ENCODE results near the gene HFE. TPM values are rescaled to one million over a fixed set of nuclear protein-coding genes. Genes with fewer than 3 reads are reported as not detected.
"Not testable (repeated sequence)": the region's sequence is repeated elsewhere in the genome, so short reads cannot be mapped to it uniquely, and the experiment has no call there.

HFE gene
- polyA plus RNA-seq, 1 donor = 9.4 TPM

- DNase-seq = not testable (repeated sequence)
These were observed 28.7 kb upstream of the HFE start for GRCh38 chr6:26058477-26059033.

GRCh38 chr6:26059941-26060340 lies 27.3 kb upstream of the HFE start:
- DNase-seq = no peak

- DNase-seq = peak; percentile 46
These were observed 22.5 kb upstream of the HFE start for GRCh38 chr6:26064619-26065257.

- DNase-seq = peak; percentile 88
These were observed 21.3 kb upstream of the HFE start for GRCh38 chr6:26065952-26066380.

DNA sequence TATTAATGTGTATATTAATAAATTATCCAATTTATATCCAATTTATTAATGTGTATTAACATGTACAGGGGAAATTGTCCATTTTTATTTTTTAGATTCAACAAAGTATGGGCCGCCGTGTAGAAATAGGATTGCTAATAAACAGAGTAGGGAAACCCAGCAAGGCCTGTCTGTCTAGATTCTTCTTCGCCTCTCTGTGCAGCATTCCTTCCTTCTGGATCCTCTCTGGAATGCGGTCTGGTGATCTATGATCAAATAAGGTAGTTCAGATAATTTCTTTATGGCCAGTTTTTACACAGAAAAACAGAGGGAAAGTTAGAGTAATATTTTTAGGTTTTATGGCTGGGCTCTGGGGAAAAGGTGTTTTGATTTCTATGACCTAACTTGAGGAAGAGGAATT lies 19.9 kb upstream of the HFE start:
- DNase-seq = no peak

GRCh38 chr6:26068036-26068435 lies 19.2 kb upstream of the HFE start:
- no peak for DNase-seq

- DNase-seq = no peak
These were observed 16.1 kb upstream of the HFE start for GRCh38 chr6:26071135-26071534.

GRCh38 chr6:26075063-26075717 lies 12.0 kb upstream of the HFE start:
- DNase-seq = no peak

GRCh38 chr6:26078066-26078465 lies 9.2 kb upstream of the HFE start:
- not testable (repeated sequence) for DNase-seq

- DNase-seq = not testable (repeated sequence)
These were observed 6.1 kb upstream of the HFE start for GRCh38 chr6:26081096-26081495.

- no peak for DNase-seq
These were observed 1.0 kb upstream of the HFE start for GRCh38 chr6:26086211-26086610.

GRCh38 chr6:26088344-26088743 lies 1.1 kb downstream of the HFE start:
- DNase-seq = no peak

- no peak for DNase-seq
These were observed 2.0 kb downstream of the HFE start for GRCh38 chr6:26089272-26089671.

- DNase-seq = no peak
These were observed 5.2 kb downstream of the HFE start for GRCh38 chr6:26092443-26092842.

GRCh38 chr6:26094036-26094435 lies 6.8 kb downstream of the HFE start:
- DNase-seq = no peak

DNA sequence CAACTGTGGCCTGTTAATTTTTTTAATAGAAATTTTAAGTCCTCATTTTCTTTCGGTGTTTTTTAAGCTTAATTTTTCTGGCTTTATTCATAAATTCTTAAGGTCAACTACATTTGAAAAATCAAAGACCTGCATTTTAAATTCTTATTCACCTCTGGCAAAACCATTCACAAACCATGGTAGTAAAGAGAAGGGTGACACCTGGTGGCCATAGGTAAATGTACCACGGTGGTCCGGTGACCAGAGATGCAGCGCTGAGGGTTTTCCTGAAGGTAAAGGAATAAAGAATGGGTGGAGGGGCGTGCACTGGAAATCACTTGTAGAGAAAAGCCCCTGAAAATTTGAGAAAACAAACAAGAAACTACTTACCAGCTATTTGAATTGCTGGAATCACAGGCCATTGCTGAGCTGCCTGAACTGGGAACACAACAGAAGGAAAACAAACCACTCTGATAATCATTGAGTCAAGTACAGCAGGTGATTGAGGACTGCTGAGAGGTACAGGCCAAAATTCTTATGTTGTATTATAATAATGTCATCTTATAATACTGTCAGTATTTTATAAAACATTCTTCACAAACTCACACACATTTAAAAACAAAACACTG lies 10.1 kb downstream of the HFE start:
- no peak for DNase-seq

GRCh38 chr6:26103141-26103769 lies 16.0 kb downstream of the HFE start:
- no peak for DNase-seq

- peak; percentile 98 for DNase-seq
These were observed 16.7 kb downstream of the HFE start for GRCh38 chr6:26103770-26104456.

- no peak for DNase-seq
These were observed 17.4 kb downstream of the HFE start for GRCh38 chr6:26104457-26105108.

DNA sequence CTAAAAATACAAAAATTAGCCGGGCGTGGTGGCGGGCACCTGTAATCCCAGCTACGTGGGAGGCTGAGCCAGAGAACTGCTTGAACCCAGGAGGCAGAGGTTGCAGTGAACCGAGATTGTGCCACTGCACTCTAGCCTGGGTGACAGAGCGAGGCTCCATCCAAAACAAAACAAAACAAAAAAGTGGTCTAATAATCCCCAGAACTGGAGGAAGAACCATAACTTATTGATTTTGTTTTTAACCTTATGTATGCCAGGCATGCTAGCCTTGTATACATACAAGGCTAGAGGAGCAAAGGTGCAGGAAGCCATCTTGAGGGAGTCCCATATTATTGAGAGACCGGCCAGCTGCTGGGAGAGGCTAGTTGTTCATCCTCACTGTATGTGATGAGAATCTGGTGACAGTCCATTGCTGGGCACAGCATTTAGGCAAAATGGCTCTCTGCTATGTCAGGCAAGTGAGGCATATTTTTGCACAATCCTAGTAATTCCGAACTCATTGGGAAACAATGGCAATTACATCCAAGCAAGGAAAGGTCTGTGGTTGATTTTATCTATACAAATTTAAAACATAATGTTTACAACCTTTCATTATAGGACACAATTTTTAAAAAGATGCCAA lies 18.0 kb downstream of the HFE start:
- no peak for DNase-seq

DNA sequence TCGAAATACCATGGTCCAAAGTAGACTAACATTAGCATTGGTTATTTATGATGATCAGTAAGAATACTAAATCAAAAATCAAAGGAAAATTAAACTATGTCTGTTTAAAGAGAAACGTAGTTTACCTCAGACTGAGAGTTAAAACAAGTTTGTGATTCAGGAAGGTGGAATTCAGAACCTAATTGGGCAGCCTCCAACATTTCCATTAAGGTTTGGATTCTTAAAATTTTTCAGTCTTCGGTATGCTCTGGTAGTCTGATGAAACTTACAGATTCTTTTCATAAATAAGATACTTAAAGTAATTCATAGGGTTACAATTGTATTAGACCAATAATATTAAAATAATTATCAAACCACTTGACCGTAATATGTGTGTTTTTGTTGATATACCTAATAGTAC lies 18.6 kb downstream of the HFE start:
- no peak for DNase-seq
